HepG2 (cell line): Measurements from ENCODE around the gene PPP6R2. TPM values are rescaled to one million over a fixed set of nuclear protein-coding genes. Genes with fewer than 3 reads are reported as not detected.
A peak's percentile ranks its signal among the peaks of the same experiment; 100 is the strongest.

Experiments
- ARNT2 ChIP-seq: sonication (generic); formaldehyde crosslinking; IDR thresholded peaks from 2 replicates; pipeline ENCODE4 v1.8.0; 2022; ENCODE audit warnings: mild to moderate bottlenecking, low read depth, missing genetic modification reagents, moderate library complexity
- DMAP1 ChIP-seq: IDR thresholded peaks from 2 replicates; pipeline ENCODE4 v1.6.1; 2016
- GABPA ChIP-seq, 2 experiments: IDR thresholded peaks; 2 replicates each; pipeline ENCODE4 v1.6.1; 2011 to 2016; ENCODE audit warnings: low read depth in 2 of 2, low read length in 1 of 2, missing biosample characterization in 1 of 2, missing genetic modification characterization in 1 of 2
- GATAD2A ChIP-seq: IDR thresholded peaks from 2 replicates; pipeline ENCODE4 v1.6.1; 2016
- SRSF1 ChIP-seq: fragments of 200-400 bp; formaldehyde crosslinking; optimal IDR thresholded peaks from 2 replicates; pipeline ENCODE3; 2017; ENCODE audit warnings: mild to moderate bottlenecking, low read depth, low read length, moderate library complexity
- ZBTB10 ChIP-seq: sonication (generic); formaldehyde crosslinking; IDR thresholded peaks from 2 replicates; pipeline ENCODE4 v1.4.0; 2020; ENCODE audit warnings: missing genetic modification reagents, borderline replicate concordance
- ZNF350 ChIP-seq: sonication (generic); formaldehyde crosslinking; IDR thresholded peaks from 2 replicates; pipeline ENCODE4 v1.4.0; 2020; ENCODE audit warnings: mild to moderate bottlenecking, low read depth, missing genetic modification reagents, borderline replicate concordance
- polyA plus RNA-seq, 8 experiments: library from polyadenylated mRNA; depleted of rRNA in 3 of 8; stranded (reverse) in 7 of 8; unstranded in 1 of 8; fragments of >200 nt; fragmentation: Illumina TruSeq in 4 of 8; extraction: Trizol in 4 of 8; gene quantifications; 2 replicates each; pipeline versions ENCODE4 v1.2.1 to v1.2.3, GENCODE V29; 2011 to 2016; ENCODE audit warnings: low read depth in 4 of 8, missing spikeins in 1 of 8, mixed read lengths in 1 of 8; ENCODE audit not compliant: insufficient read depth in 1 of 8
- total RNA-seq, 5 experiments: library from RNA; depleted of rRNA; stranded (reverse); fragments of >200 nt; fragmentation: Illumina TruSeq; extraction: Trizol; gene quantifications; 2 replicates each; pipeline ENCODE4 v1.2.3, GENCODE V29; 2016; ENCODE audit warnings: low read depth in 1 of 5
- TF ChIP-seq, protein P1 (sequence below): sonication (generic); formaldehyde crosslinking; IDR thresholded peaks from 2 replicates; pipeline ENCODE4 v1.5.1; 2020; ENCODE audit warnings: mild to moderate bottlenecking, missing genetic modification reagents, moderate library complexity

The PPP6R2 gene
- total and polyA plus RNA-seq, 2 of the 13 experiments (the other 11 are each of a cell fraction or from before 2014, with no cell fraction given) = 55.0 to 102 TPM

DNA sequence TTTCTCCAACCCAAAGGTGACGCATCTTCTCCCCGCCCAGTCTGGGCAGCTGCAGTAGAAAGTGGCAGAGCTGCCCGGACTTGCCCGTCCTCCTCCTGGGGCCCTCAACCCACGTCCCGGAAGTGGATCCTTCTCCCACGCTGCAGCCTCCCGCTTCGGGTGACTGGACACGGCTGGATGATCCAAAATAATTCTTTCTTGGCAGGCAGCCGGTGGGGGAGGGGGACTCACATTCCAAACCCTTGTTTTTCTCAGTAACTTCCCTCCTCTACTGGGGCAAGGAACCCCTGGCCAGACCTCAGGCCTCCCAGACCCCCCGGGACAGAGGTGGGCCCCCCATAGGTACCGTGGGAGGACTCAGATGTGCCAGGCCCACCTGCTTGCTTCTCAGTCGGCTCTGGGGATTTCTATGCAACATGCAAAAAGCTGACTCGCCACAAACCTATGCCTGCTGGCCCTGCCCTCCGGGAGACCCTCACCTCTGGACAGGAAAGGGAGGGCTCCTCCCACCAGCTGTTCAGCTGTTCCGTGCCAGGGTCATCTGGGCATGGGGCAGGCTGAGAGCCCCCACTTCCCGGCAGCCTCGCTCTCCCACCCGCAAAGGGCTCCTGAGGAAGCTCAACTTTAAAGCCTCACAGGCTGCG is 37.1 kb upstream of the PPP6R2 start (continued):
- TF ChIP-seq, protein P1, sequence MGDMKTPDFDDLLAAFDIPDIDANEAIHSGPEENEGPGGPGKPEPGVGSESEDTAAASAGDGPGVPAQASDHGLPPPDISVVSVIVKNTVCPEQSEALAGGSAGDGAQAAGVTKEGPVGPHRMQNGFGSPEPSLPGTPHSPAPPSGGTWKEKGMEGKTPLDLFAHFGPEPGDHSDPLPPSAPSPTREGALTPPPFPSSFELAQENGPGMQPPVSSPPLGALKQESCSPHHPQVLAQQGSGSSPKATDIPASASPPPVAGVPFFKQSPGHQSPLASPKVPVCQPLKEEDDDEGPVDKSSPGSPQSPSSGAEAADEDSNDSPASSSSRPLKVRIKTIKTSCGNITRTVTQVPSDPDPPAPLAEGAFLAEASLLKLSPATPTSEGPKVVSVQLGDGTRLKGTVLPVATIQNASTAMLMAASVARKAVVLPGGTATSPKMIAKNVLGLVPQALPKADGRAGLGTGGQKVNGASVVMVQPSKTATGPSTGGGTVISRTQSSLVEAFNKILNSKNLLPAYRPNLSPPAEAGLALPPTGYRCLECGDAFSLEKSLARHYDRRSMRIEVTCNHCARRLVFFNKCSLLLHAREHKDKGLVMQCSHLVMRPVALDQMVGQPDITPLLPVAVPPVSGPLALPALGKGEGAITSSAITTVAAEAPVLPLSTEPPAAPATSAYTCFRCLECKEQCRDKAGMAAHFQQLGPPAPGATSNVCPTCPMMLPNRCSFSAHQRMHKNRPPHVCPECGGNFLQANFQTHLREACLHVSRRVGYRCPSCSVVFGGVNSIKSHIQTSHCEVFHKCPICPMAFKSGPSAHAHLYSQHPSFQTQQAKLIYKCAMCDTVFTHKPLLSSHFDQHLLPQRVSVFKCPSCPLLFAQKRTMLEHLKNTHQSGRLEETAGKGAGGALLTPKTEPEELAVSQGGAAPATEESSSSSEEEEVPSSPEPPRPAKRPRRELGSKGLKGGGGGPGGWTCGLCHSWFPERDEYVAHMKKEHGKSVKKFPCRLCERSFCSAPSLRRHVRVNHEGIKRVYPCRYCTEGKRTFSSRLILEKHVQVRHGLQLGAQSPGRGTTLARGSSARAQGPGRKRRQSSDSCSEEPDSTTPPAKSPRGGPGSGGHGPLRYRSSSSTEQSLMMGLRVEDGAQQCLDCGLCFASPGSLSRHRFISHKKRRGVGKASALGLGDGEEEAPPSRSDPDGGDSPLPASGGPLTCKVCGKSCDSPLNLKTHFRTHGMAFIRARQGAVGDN (CRISPR knock-in tag) = peak; percentile 70
- TF ChIP-seq GATAD2A (peak; percentile 68), ZBTB10 (CRISPR knock-in tag) (peak; percentile 7; the same call in 1 of the 2 replicates), DMAP1 (CRISPR knock-in tag) (peak; percentile 23; the same call in 1 of the 2 replicates), ARNT2 (CRISPR knock-in tag) (peak; percentile 50; the same call in 1 of the 2 replicates), GABPA (IDR thresholded peaks at IDR 0.05; ENCODE audit: low read depth, low read length) (peak; percentile 30), GABPA (CRISPR knock-in tag; IDR thresholded peaks at IDR 0.05; ENCODE audit: low read depth) (peak; percentile 52), SRSF1 (peak; percentile 53), ZNF350 (CRISPR knock-in tag) (0 out of 2 replicates have a peak, but pooled peaks have one; percentile 27)
